T-helper 1 cell treated with Interleukin-12 subunit alpha and Interleukin-12 subunit beta and Interleukin-4 antibody, amounts not matched to agents 30 μg/mL and 1 μg/mL, for 36 hours (primary cell): ENCODE measurements around the gene B4GALNT1.
A peak's percentile ranks its signal among the peaks of the same experiment; 100 is the strongest.
"Not testable (repeated sequence)": the region's sequence is repeated elsewhere in the genome, so short reads cannot be mapped to it uniquely, and the experiment has no call there.

ENCODE experiments used
- H3K27ac Mint-ChIP-seq: one replicate; pipeline ENCODE4 v1.8.0; 2021; ENCODE audit warnings: mild to moderate bottlenecking, mixed read lengths
- H3K27me3 Mint-ChIP-seq: one replicate; pipeline ENCODE4 v1.8.0; 2021; ENCODE audit warnings: low read depth, mixed read lengths
- H3K36me3 Mint-ChIP-seq: one replicate; pipeline ENCODE4 v1.8.0; 2021; ENCODE audit warnings: low read depth, mixed read lengths
- H3K4me1 Mint-ChIP-seq: one replicate; pipeline ENCODE4 v1.8.0; 2021; ENCODE audit warnings: low read depth, mixed read lengths
- H3K4me3 Mint-ChIP-seq: one replicate; pipeline ENCODE4 v1.8.0; 2021; ENCODE audit warnings: mild to moderate bottlenecking, moderate library complexity, mixed read lengths
- H3K9me3 Mint-ChIP-seq: one replicate; pipeline ENCODE4 v1.8.0; 2021; ENCODE audit warnings: mixed read lengths

The B4GALNT1 gene

GRCh38 chr12:57619434-57620244, 13.4 kb downstream of the B4GALNT1 start:
- H3K4me3 Mint-ChIP-seq = peak overlapping the region; percentile 50
- no peaks in the 10 kb centered on the region for H3K9me3 Mint-ChIP-seq
- peaks cover 97% of the 10 kb centered on the region for H3K27me3 Mint-ChIP-seq
- H3K4me1 Mint-ChIP-seq = peaks cover 19% of the 10 kb centered on the region
- H3K27ac Mint-ChIP-seq = no peak overlapping the region
- peaks cover 1% of the 10 kb centered on the region for H3K36me3 Mint-ChIP-seq

GRCh38 chr12:57618966-57619433, 14.0 kb downstream of the B4GALNT1 start:
- no peak overlapping the region for H3K27ac Mint-ChIP-seq
- peaks cover 1% of the 10 kb centered on the region for H3K36me3 Mint-ChIP-seq
- peaks cover 97% of the 10 kb centered on the region for H3K27me3 Mint-ChIP-seq

GRCh38 chr12:57618431-57618830, 14.6 kb downstream of the B4GALNT1 start:
- not testable (repeated sequence) for H3K27ac Mint-ChIP-seq, H3K9me3 Mint-ChIP-seq, H3K4me3 Mint-ChIP-seq, H3K36me3 Mint-ChIP-seq
- H3K27me3 Mint-ChIP-seq = peaks cover 97% of the 10 kb centered on the region
- H3K4me1 Mint-ChIP-seq = peaks cover 19% of the 10 kb centered on the region

More at GRCh38 chr12:57618966-57619433, 14.0 kb downstream of the B4GALNT1 start:
- Mint-ChIP-seq H3K4me1 (peaks cover 19% of the 10 kb centered on the region), H3K4me3 (peak overlapping the region; percentile 50), H3K9me3 (no peaks in the 10 kb centered on the region)

GRCh38 chr12:57617942-57618341, 15.1 kb downstream of the B4GALNT1 start:
- peaks cover 97% of the 10 kb centered on the region for H3K27me3 Mint-ChIP-seq
- peaks cover 19% of the 10 kb centered on the region for H3K4me1 Mint-ChIP-seq
- peaks cover 1% of the 10 kb centered on the region for H3K36me3 Mint-ChIP-seq
- H3K9me3 Mint-ChIP-seq = no peaks in the 10 kb centered on the region
- no peak overlapping the region for H3K27ac Mint-ChIP-seq
- H3K4me3 Mint-ChIP-seq = no peak overlapping the region

- Mint-ChIP-seq H3K36me3 (no peaks in the 10 kb centered on the region), H3K9me3 (no peaks in the 10 kb centered on the region), H3K4me3 (no peak overlapping the region), H3K4me1 (peaks cover 16% of the 10 kb centered on the region), H3K27me3 (peaks cover 95% of the 10 kb centered on the region), H3K27ac (no peak overlapping the region)
These were observed 16.5 kb downstream of the B4GALNT1 start for GRCh38 chr12:57616383-57617101.

GRCh38 chr12:57615637-57616036, 17.4 kb downstream of the B4GALNT1 start:
- Mint-ChIP-seq H3K4me3 (no peak overlapping the region), H3K36me3 (no peaks in the 10 kb centered on the region), H3K4me1 (peaks cover 7% of the 10 kb centered on the region), H3K27ac (no peak overlapping the region), H3K9me3 (no peaks in the 10 kb centered on the region), H3K27me3 (peaks cover 90% of the 10 kb centered on the region)

GRCh38 chr12:57614948-57615500, 18.0 kb downstream of the B4GALNT1 start:
- peaks cover 88% of the 10 kb centered on the region for H3K27me3 Mint-ChIP-seq
- H3K4me1 Mint-ChIP-seq = peaks cover 8% of the 10 kb centered on the region
- no peak overlapping the region for H3K27ac Mint-ChIP-seq
- H3K9me3 Mint-ChIP-seq = no peaks in the 10 kb centered on the region
- H3K4me3 Mint-ChIP-seq = no peak overlapping the region
- H3K36me3 Mint-ChIP-seq = no peaks in the 10 kb centered on the region

- Mint-ChIP-seq H3K9me3 (no peaks in the 10 kb centered on the region), H3K4me1 (peaks cover 7% of the 10 kb centered on the region), H3K27ac (no peak overlapping the region), H3K4me3 (no peak overlapping the region), H3K36me3 (no peaks in the 10 kb centered on the region), H3K27me3 (peaks cover 83% of the 10 kb centered on the region)
These were observed 18.6 kb downstream of the B4GALNT1 start for GRCh38 chr12:57614178-57614947.

- Mint-ChIP-seq H3K4me3 (no peak overlapping the region), H3K9me3 (no peaks in the 10 kb centered on the region), H3K36me3 (peaks cover 2% of the 10 kb centered on the region), H3K27me3 (peaks cover 75% of the 10 kb centered on the region), H3K27ac (no peak overlapping the region), H3K4me1 (peaks cover 5% of the 10 kb centered on the region)
These were observed 19.4 kb downstream of the B4GALNT1 start for GRCh38 chr12:57613427-57614109.

GRCh38 chr12:57612711-57613426, 20.1 kb downstream of the B4GALNT1 start:
- Mint-ChIP-seq H3K9me3 (no peaks in the 10 kb centered on the region), H3K4me3 (no peak overlapping the region), H3K27ac (no peak overlapping the region), H3K27me3 (peaks cover 69% of the 10 kb centered on the region), H3K4me1 (peaks cover 5% of the 10 kb centered on the region), H3K36me3 (peaks cover 2% of the 10 kb centered on the region)

GRCh38 chr12:57611827-57612710, 20.9 kb downstream of the B4GALNT1 start:
- Mint-ChIP-seq H3K4me1 (peaks cover 5% of the 10 kb centered on the region), H3K27ac (no peak overlapping the region), H3K27me3 (peaks cover 61% of the 10 kb centered on the region), H3K9me3 (no peaks in the 10 kb centered on the region), H3K36me3 (peaks cover 3% of the 10 kb centered on the region), H3K4me3 (peak overlapping the region; percentile 46)

- Mint-ChIP-seq H3K27ac (no peak within 1 kb of the TSS), H3K9me3 (no peaks in the 10 kb centered on the region), H3K27me3 (peaks cover 53% of the 10 kb centered on the region), H3K36me3 (peaks cover 7% of the 10 kb centered on the region), H3K4me1 (peaks cover 5% of the 10 kb centered on the region), H3K4me3 (peak within 1 kb of the TSS; percentile 79)
These were observed 21.7 kb downstream of the B4GALNT1 start, which contains the start of gene ARHGEF25 for GRCh38 chr12:57611108-57611826. TSS of gene ARHGEF25 (plus strand) at chr12:57611435. CDS start at chr12:57611895, 460 bp downstream.
